Sigmoid colon (tissue), 7 donors: Measurements from ENCODE around the gene VAV3. TPM values are rescaled to one million over a fixed set of nuclear protein-coding genes. Genes with fewer than 3 reads are reported as not detected.
"Not testable (repeated sequence)": the region's sequence is repeated elsewhere in the genome, so short reads cannot be mapped to it uniquely, and the experiment has no call there.

ENCODE experiments used
- DNase-seq: peaks from one replicate; pipeline ENCODE4 v3.0.0-alpha.2; 2019
- H3K27ac ChIP-seq, 4 donors: fragments of 200-600 bp; sonication (generic); one replicate each; pipeline ENCODE4 v1.5.1; 2016 to 2019; ENCODE audit warnings: mild to moderate bottlenecking in 1 of 4
- H3K27me3 ChIP-seq, 3 donors: fragments of 200-600 bp; sonication (generic); one replicate each; pipeline ENCODE4 v1.5.1; 2019; ENCODE audit warnings: mild to moderate bottlenecking in 1 of 3
- H3K36me3 ChIP-seq, 4 donors: fragments of 200-600 bp; sonication (generic); one replicate each; pipeline ENCODE4 v1.5.1; 2016 to 2019
- H3K4me1 ChIP-seq, 4 donors: fragments of 200-600 bp; sonication (generic); one replicate each; pipeline ENCODE4 v1.5.1; 2017 to 2019
- H3K4me3 ChIP-seq, 4 donors: fragments of 200-600 bp; sonication (generic); one replicate each; pipeline ENCODE4 v1.5.1; 2017 to 2019; ENCODE audit warnings: mild to moderate bottlenecking in 2 of 4, moderate library complexity in 1 of 4
- H3K9me3 ChIP-seq, 4 donors: fragments of 200-600 bp in 3 of 4; sonication (generic) in 3 of 4; one replicate each; pipeline versions ENCODE4 v1.5.1 to v1.6.1; 2013 to 2019
- CTCF ChIP-seq, 4 experiments: fragments of 450-650 bp in 3 of 4; fragments of 200-600 bp in 1 of 4; IDR thresholded peaks; one replicate each; pipeline ENCODE4 v1.5.1; 2016 to 2019; ENCODE audit warnings: antibody characterized with exemption in 4 of 4, mild to moderate bottlenecking in 3 of 4, moderate library complexity in 2 of 4
- EP300 ChIP-seq, 4 donors: sonication (generic); formaldehyde crosslinking; IDR thresholded peaks; one replicate each; pipeline ENCODE4 v1.6.1; 2017; ENCODE audit warnings: antibody characterized with exemption in 4 of 4
- POLR2A ChIP-seq, 2 donors: fragments of 450-650 bp; IDR thresholded peaks; one replicate each; pipeline ENCODE4 v1.6.1; 2016; ENCODE audit warnings: antibody characterized with exemption in 2 of 2, mild to moderate bottlenecking in 2 of 2, moderate library complexity in 2 of 2
- POLR2AphosphoS5 ChIP-seq, 4 donors: sonication (generic); formaldehyde crosslinking; IDR thresholded peaks; one replicate each; pipeline ENCODE4 v1.6.1; 2017; ENCODE audit warnings: antibody characterized with exemption in 4 of 4
- WGBS, 2 donors: extraction: QIAGEN DNeasy Blood & Tissue Kit; methylation state at CpG; one replicate each; pipeline ENCODE4 v1.1.7; 2013; 5-methylcytosine and 5-hydroxymethylcytosine counted together
- intact Hi-C: fragments of 100-400 bp; cut with DNase I; formaldehyde crosslinking; loops from one replicate; pipeline ENCODE4 v1.15.1; 2023
- polyA plus RNA-seq, 3 donors: library from polyadenylated mRNA; stranded (reverse); fragments of 200-250 nt; gene quantifications; one replicate each; pipeline ENCODE4 v1.2.3, GENCODE V29; 2013
- total RNA-seq, 4 donors: library from RNA; depleted of rRNA; stranded (reverse); fragments of >200 nt; gene quantifications; one replicate each; pipeline ENCODE4 v1.1.0, GENCODE V29; 2016
- donor health status: healthy with polysubstance abuse.
- donor health status: Bipolar disorder and iron deficiency.
- donor health status: healthy.

The VAV3 gene
- total and polyA plus RNA-seq, 7 donors: 3.5 to 72.1 (median 17.3) TPM

- intact Hi-C loops: no loop called here
- no peak for TF ChIP-seq CTCF (IDR thresholded peaks at IDR 0.05)
- Histone ChIP-seq H3K9me3 (no peaks in the 10 kb centered on the region), H3K27me3 (no peaks in the 10 kb centered on the region), H3K4me1 (peaks cover 0 to 8% (median 4%) of the 10 kb centered on the region in 4 donors), H3K27ac (no peak overlapping the region), H3K4me3 (no peak overlapping the region), H3K36me3 (no peaks in the 10 kb centered on the region)
- DNase-seq: no peak
- 83 to 86% methylated on average over 2 of the region's 2 CpGs for WGBS, 2 donors
Observed at GRCh38 chr1:107707111-107707510, 257.9 kb downstream of the VAV3 start.

- intact Hi-C loops: no loop called here
- H3K36me3 ChIP-seq: no peaks in the 10 kb centered on the region
- WGBS, 2 donors: 90 to 94% methylated on average over 6 of the region's 6 CpGs
Observed at GRCh38 chr1:107706182-107706581, 258.8 kb downstream of the VAV3 start.

GRCh38 chr1:107704911-107705310 lies 260.1 kb downstream of the VAV3 start:
- Histone ChIP-seq H3K27me3 (no peaks in the 10 kb centered on the region), H3K4me1 (peaks cover 0 to 8% (median 4%) of the 10 kb centered on the region in 4 donors), H3K9me3 (no peaks in the 10 kb centered on the region), H3K36me3 (no peaks in the 10 kb centered on the region), H3K4me3 (no peak overlapping the region), H3K27ac (no peak overlapping the region)
- no peak for TF ChIP-seq POLR2A (IDR thresholded peaks at IDR 0.05)
- no peak for TF ChIP-seq EP300 (IDR thresholded peaks at IDR 0.05)
- TF ChIP-seq CTCF (IDR thresholded peaks at IDR 0.05): no peak
- no peak for TF ChIP-seq POLR2AphosphoS5 (IDR thresholded peaks at IDR 0.05)
- 88 to 95% methylated on average over 2 of the region's 2 CpGs for WGBS, 2 donors
- intact Hi-C loops: no loop called here
- no peak for DNase-seq

More at GRCh38 chr1:107706182-107706581, 258.8 kb downstream of the VAV3 start:
- Histone ChIP-seq H3K4me1 (peaks cover 0 to 8% (median 4%) of the 10 kb centered on the region in 4 donors), H3K27ac (no peak overlapping the region), H3K9me3 (no peaks in the 10 kb centered on the region), H3K4me3 (no peak overlapping the region), H3K27me3 (no peaks in the 10 kb centered on the region)
- no peak for DNase-seq
- TF ChIP-seq POLR2AphosphoS5 (IDR thresholded peaks at IDR 0.05) (no peak), POLR2A (IDR thresholded peaks at IDR 0.05) (no peak), EP300 (IDR thresholded peaks at IDR 0.05) (no peak), CTCF (IDR thresholded peaks at IDR 0.05) (no peak)

GRCh38 chr1:107702946-107703571 lies 261.9 kb downstream of the VAV3 start:
- Histone ChIP-seq H3K36me3 (no peaks in the 10 kb centered on the region), H3K4me1 (peaks cover 0 to 8% (median 4%) of the 10 kb centered on the region in 4 donors), H3K9me3 (no peaks in the 10 kb centered on the region), H3K4me3 (no peak overlapping the region), H3K27ac (no peak overlapping the region), H3K27me3 (no peaks in the 10 kb centered on the region)
- intact Hi-C loops: no loop called here
- 52 to 65% methylated on average over 4 of the region's 4 CpGs for WGBS, 2 donors
- DNase-seq: no peak
- TF ChIP-seq POLR2AphosphoS5 (IDR thresholded peaks at IDR 0.05): no peak
- TF ChIP-seq CTCF (IDR thresholded peaks at IDR 0.05): no peak
- no peak for TF ChIP-seq EP300 (IDR thresholded peaks at IDR 0.05)
- no peak for TF ChIP-seq POLR2A (IDR thresholded peaks at IDR 0.05)

GRCh38 chr1:107700651-107701050 lies 264.3 kb downstream of the VAV3 start:
- H3K4me3 ChIP-seq, H3K27me3 ChIP-seq, H3K36me3 ChIP-seq, H3K4me1 ChIP-seq, H3K27ac ChIP-seq, H3K9me3 ChIP-seq, intact Hi-C loops, DNase-seq: not testable (repeated sequence)
- WGBS, 2 donors: 73 to 83% methylated on average over 3 of the region's 3 CpGs
